ENCODE results near the gene ZNF318. TPM values are rescaled to one million over a fixed set of nuclear protein-coding genes. Genes with fewer than 3 reads are reported as not detected.
"Not testable (repeated sequence)": the region's sequence is repeated elsewhere in the genome, so short reads cannot be mapped to it uniquely, and the experiment has no call there.

The ZNF318 gene
- total RNA-seq, 1 donor from 2014 or later = 9.8 TPM

DNA sequence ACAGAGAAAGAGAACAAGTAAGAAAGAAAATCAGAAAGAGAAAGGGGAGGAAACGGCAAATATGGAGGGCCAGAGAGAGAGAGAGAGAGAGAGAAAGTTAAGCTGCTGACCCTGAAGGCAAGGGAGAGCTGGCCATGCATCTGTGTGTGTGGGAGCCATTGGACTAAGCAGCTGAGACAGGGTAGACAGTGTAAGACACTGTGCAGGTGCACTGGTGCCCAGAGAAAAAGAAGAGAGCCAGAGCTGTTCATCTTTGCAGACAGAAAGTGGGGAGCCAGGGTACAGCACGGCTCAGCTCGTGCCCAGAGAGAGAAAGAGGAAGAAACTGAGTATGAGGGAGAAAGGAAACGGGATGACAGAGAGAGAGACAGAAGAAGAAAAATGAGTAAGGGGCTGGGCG, 24.2 kb upstream of the ZNF318 start:
- Histone ChIP-seq H3K27me3 (ENCODE audit: insufficient read depth, low read length) (peaks cover 2% of the 10 kb centered on the region), H3K36me3 (ENCODE audit: insufficient read depth, low read length) (no peaks in the 10 kb centered on the region), H3K4me1 (ENCODE audit: insufficient read depth, low read length) (peaks cover 3% of the 10 kb centered on the region), H3K27ac (ENCODE audit: low read depth, low read length) (no peak overlapping the region), H3K9ac (ENCODE audit: low read length) (no peak overlapping the region), H3K9me3 (ENCODE audit: insufficient read depth, low read depth, low read length) (no peaks in the 10 kb centered on the region), H3K4me2 (ENCODE audit: low read length) (peak overlapping the region; percentile 39), H3K4me3 (ENCODE audit: insufficient read depth, low read depth, low read length) (no peak overlapping the region), H4K20me1 (ENCODE audit: insufficient read depth, low read length) (no peaks in the 10 kb centered on the region), H2AFZ (ENCODE audit: low read depth, low read length) (peak overlapping the region; percentile 56), H3K79me2 (ENCODE audit: insufficient read depth, low read length) (no peaks in the 10 kb centered on the region)
- TF ChIP-seq, protein P1, sequence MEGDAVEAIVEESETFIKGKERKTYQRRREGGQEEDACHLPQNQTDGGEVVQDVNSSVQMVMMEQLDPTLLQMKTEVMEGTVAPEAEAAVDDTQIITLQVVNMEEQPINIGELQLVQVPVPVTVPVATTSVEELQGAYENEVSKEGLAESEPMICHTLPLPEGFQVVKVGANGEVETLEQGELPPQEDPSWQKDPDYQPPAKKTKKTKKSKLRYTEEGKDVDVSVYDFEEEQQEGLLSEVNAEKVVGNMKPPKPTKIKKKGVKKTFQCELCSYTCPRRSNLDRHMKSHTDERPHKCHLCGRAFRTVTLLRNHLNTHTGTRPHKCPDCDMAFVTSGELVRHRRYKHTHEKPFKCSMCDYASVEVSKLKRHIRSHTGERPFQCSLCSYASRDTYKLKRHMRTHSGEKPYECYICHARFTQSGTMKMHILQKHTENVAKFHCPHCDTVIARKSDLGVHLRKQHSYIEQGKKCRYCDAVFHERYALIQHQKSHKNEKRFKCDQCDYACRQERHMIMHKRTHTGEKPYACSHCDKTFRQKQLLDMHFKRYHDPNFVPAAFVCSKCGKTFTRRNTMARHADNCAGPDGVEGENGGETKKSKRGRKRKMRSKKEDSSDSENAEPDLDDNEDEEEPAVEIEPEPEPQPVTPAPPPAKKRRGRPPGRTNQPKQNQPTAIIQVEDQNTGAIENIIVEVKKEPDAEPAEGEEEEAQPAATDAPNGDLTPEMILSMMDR (IDR thresholded peaks at IDR 0.05; ENCODE audit: insufficient read depth, low read depth, low read length) = no peak
- TF ChIP-seq EZH2 (IDR thresholded peaks at IDR 0.05; ENCODE audit: insufficient read depth, low read length) = no peak
- Mint-ChIP-seq H3K27ac (ENCODE audit: unreplicated experiment) (no peak overlapping the region), H3K4me1 (ENCODE audit: low read depth, unreplicated experiment) (peaks cover 9% of the 10 kb centered on the region), H3K4me3 (ENCODE audit: unreplicated experiment) (no peak overlapping the region), H3K9me3 (ENCODE audit: unreplicated experiment) (no peaks in the 10 kb centered on the region), H3K36me3 (ENCODE audit: low read depth, unreplicated experiment) (no peaks in the 10 kb centered on the region), H3K27me3 (ENCODE audit: low read depth, unreplicated experiment) (peaks cover 21% of the 10 kb centered on the region)
- FAIRE-seq (no peak), DNase-seq (ENCODE audit: low read depth) (no peak)

DNA sequence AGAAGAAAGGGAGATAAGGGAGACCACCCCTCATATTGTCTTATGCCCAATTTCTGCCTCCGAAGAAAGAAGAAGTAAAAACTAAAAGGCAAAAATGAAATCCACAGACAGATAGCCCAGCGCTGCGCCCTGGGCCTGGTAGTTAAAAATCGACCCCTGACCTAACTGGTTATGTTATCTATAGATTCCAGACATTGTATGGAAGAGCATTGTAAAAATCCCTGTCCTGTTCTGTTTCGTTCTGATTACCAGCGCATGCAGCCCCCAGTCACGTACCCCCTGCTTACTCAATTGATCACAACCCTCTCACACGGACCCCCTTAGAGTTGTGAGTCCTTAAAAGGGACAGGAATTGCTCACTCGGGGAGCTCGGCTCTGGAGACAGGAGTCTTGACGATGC, 23.7 kb upstream of the ZNF318 start:
- H3K27me3 Mint-ChIP-seq (ENCODE audit: low read depth, unreplicated experiment) = peaks cover 21% of the 10 kb centered on the region
- peak overlapping the region; percentile 39 for H3K4me2 ChIP-seq (ENCODE audit: low read length)
- not testable (repeated sequence) for DNase-seq (ENCODE audit: low read depth); H3K9ac ChIP-seq (ENCODE audit: low read length); FAIRE-seq; H3K4me3 ChIP-seq (ENCODE audit: insufficient read depth, low read depth, low read length); H4K20me1 ChIP-seq (ENCODE audit: insufficient read depth, low read length); H3K9me3 ChIP-seq (ENCODE audit: insufficient read depth, low read depth, low read length); H3K4me1 Mint-ChIP-seq (ENCODE audit: low read depth, unreplicated experiment); H3K27me3 ChIP-seq (ENCODE audit: insufficient read depth, low read length); H3K4me3 Mint-ChIP-seq (ENCODE audit: unreplicated experiment); H3K79me2 ChIP-seq (ENCODE audit: insufficient read depth, low read length); H2AFZ ChIP-seq (ENCODE audit: low read depth, low read length); H3K9me3 Mint-ChIP-seq (ENCODE audit: unreplicated experiment); H3K36me3 ChIP-seq (ENCODE audit: insufficient read depth, low read length); H3K36me3 Mint-ChIP-seq (ENCODE audit: low read depth, unreplicated experiment); H3K4me1 ChIP-seq (ENCODE audit: insufficient read depth, low read length); H3K27ac Mint-ChIP-seq (ENCODE audit: unreplicated experiment); H3K27ac ChIP-seq (ENCODE audit: low read depth, low read length)

DNA sequence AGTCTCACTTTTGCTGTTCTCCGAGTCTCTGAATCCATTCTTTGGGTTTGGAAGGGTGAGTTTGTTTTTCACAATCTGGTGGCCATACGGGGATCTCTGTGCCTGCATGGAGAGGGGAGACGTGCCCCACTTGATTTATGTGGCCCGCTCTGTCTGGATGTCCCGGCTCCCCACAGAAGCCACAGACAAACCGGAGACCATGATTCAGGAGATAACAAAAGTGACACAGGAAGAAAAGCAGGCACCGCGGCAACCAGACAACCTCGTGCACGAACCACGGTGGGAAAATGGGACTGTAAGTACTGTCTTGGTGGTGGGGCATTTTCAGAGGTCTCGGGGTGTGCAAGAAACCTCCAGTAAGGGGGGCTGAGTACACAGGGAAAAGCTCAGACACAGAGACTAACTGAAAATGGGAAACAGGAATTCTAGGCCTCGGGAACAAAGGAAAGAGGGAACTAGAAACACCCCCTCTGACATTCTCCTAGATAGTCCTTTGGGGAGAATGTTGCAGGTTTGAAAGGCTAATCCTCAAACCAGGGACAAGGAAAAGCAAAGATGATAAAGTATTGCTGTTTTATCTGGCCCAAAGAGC, 22.1 kb upstream of the ZNF318 start:
- Histone ChIP-seq H4K20me1 (ENCODE audit: insufficient read depth, low read length) (no peaks in the 10 kb centered on the region), H3K4me3 (ENCODE audit: insufficient read depth, low read depth, low read length) (no peak overlapping the region), H3K9me3 (ENCODE audit: insufficient read depth, low read depth, low read length) (no peaks in the 10 kb centered on the region), H3K27me3 (ENCODE audit: insufficient read depth, low read length) (peaks cover 2% of the 10 kb centered on the region), H3K27ac (ENCODE audit: low read depth, low read length) (no peak overlapping the region), H3K79me2 (ENCODE audit: insufficient read depth, low read length) (no peaks in the 10 kb centered on the region), H3K4me2 (ENCODE audit: low read length) (no peak overlapping the region), H3K4me1 (ENCODE audit: insufficient read depth, low read length) (peaks cover 3% of the 10 kb centered on the region), H3K9ac (ENCODE audit: low read length) (no peak overlapping the region), H3K36me3 (ENCODE audit: insufficient read depth, low read length) (no peaks in the 10 kb centered on the region), H2AFZ (ENCODE audit: low read depth, low read length) (no peak overlapping the region)
- no peaks in the 10 kb centered on the region for H3K9me3 Mint-ChIP-seq (ENCODE audit: unreplicated experiment)
- H3K27me3 Mint-ChIP-seq (ENCODE audit: low read depth, unreplicated experiment) = peaks cover 21% of the 10 kb centered on the region
- H3K4me1 Mint-ChIP-seq (ENCODE audit: low read depth, unreplicated experiment) = peaks cover 9% of the 10 kb centered on the region
- peak overlapping the region; percentile 70 for H3K27ac Mint-ChIP-seq (ENCODE audit: unreplicated experiment)
- H3K4me3 Mint-ChIP-seq (ENCODE audit: unreplicated experiment) = peak overlapping the region; percentile 37
- DNase-seq (ENCODE audit: low read depth) = peak; percentile 21
- H3K36me3 Mint-ChIP-seq (ENCODE audit: low read depth, unreplicated experiment) = no peaks in the 10 kb centered on the region
- no peak for TF ChIP-seq EZH2 (IDR thresholded peaks at IDR 0.05; ENCODE audit: insufficient read depth, low read length)
- TF ChIP-seq, protein P1 (IDR thresholded peaks at IDR 0.05; ENCODE audit: insufficient read depth, low read depth, low read length) = no peak
- FAIRE-seq = no peak

DNA sequence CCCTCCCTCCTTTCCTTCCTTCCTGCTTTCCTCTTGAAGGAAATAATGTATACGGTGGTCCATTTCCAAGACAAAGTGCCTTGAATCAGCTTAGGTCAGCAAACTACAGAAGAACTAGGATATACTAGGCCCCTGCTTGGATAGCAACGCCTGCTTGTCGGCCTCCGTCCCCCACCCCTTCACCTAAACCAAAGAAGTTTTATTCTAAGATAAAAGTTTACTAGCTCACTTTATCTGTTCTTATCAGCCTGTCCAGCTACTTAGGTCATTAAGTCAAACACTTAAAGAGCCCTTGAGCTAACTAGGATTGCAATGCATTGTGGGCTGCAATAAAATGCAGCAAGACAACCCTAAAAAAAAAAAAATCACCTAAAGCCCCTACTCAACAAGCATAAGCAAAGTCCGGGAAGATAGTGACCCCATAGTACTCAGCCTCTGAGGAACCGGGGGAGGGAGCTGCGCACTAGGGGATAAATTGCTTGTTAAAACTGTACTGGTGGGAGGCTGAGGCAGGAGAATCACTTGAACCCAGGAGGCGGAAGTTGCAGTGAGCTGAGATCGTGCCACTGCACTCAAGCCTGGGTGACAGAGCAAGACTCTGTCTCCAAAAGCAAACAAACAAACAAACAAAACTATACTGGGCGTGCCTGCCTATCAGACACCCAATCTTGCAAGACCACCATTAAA, 21.4 kb upstream of the ZNF318 start:
- H3K27me3 ChIP-seq (ENCODE audit: insufficient read depth, low read length); H3K36me3 ChIP-seq (ENCODE audit: insufficient read depth, low read length); H3K9ac ChIP-seq (ENCODE audit: low read length); H2AFZ ChIP-seq (ENCODE audit: low read depth, low read length); H3K4me2 ChIP-seq (ENCODE audit: low read length); FAIRE-seq; H3K4me1 ChIP-seq (ENCODE audit: insufficient read depth, low read length); H3K36me3 Mint-ChIP-seq (ENCODE audit: low read depth, unreplicated experiment); DNase-seq (ENCODE audit: low read depth); H3K27ac ChIP-seq (ENCODE audit: low read depth, low read length); H3K9me3 Mint-ChIP-seq (ENCODE audit: unreplicated experiment); H3K79me2 ChIP-seq (ENCODE audit: insufficient read depth, low read length); H4K20me1 ChIP-seq (ENCODE audit: insufficient read depth, low read length); H3K4me3 Mint-ChIP-seq (ENCODE audit: unreplicated experiment); H3K9me3 ChIP-seq (ENCODE audit: insufficient read depth, low read depth, low read length); H3K4me3 ChIP-seq (ENCODE audit: insufficient read depth, low read depth, low read length); H3K4me1 Mint-ChIP-seq (ENCODE audit: low read depth, unreplicated experiment): not testable (repeated sequence)
- Mint-ChIP-seq H3K27me3 (ENCODE audit: low read depth, unreplicated experiment) (peaks cover 21% of the 10 kb centered on the region), H3K27ac (ENCODE audit: unreplicated experiment) (peak overlapping the region; percentile 70)

Data from astrocyte (in vitro differentiated cells and primary cell).